Measurements from ENCODE around the gene HSFX1. TPM values are rescaled to one million over a fixed set of nuclear protein-coding genes. Genes with fewer than 3 reads are reported as not detected.
A peak's percentile ranks its signal among the peaks of the same experiment; 100 is the strongest.
"Not testable (repeated sequence)": the region's sequence is repeated elsewhere in the genome, so short reads cannot be mapped to it uniquely, and the experiment has no call there.

The HSFX1 gene
- total and polyA plus RNA-seq, 10 donors: 0.21 to 6.5 (median 3.1) TPM

- Histone ChIP-seq H3K4me1 (no peaks in the 10 kb centered on the region), H3K27ac (no peak overlapping the region), H3K9me3 (no peaks in the 10 kb centered on the region), H3K4me3 (no peak overlapping the region), H3K36me3 (no peaks in the 10 kb centered on the region), H3K27me3 (replicated peaks in 1 of 7) (no peaks in the 10 kb centered on the region)
- intact Hi-C loops (cut with DNase I; ENCODE audit: low total_unique reads): no loop called here
- peak; percentile 59 for DNase-seq
- no peak for TF ChIP-seq POLR2A (IDR thresholded peaks at IDR 0.05)
- TF ChIP-seq CTCF (IDR thresholded peaks at IDR 0.05 in 8 of 11, conservative IDR thresholded peaks at IDR 0.05 in 3 of 11): no peak
- TF ChIP-seq POLR2AphosphoS5 (IDR thresholded peaks at IDR 0.05): no peak
- WGBS, 5 donors: 91 to 96% (median 92%) methylated on average over 10 to 18 of the region's 18 CpGs
Observed at GRCh38 chrX:149758068-149758714, 15.7 kb upstream of the HSFX1 start.

- 89 to 97% (median 93%) methylated on average over 6 to 16 of the region's 17 CpGs; no CpG with 5 or more reads in 1 of the 5 donors for WGBS, 5 donors
- H3K36me3 ChIP-seq; H3K4me1 ChIP-seq; H3K9me3 ChIP-seq; DNase-seq; H3K27me3 ChIP-seq (replicated peaks in 1 of 7); intact Hi-C loops (cut with DNase I; ENCODE audit: low total_unique reads); H3K27ac ChIP-seq; H3K4me3 ChIP-seq: not testable (repeated sequence)
Observed at GRCh38 chrX:149758715-149759078, 15.2 kb upstream of the HSFX1 start.

GRCh38 chrX:149759824-149760223 lies 14.0 kb upstream of the HSFX1 start:
- intact Hi-C loops (cut with DNase I; ENCODE audit: low total_unique reads): no loop called here
- Histone ChIP-seq H3K4me1 (no peaks in the 10 kb centered on the region), H3K27me3 (replicated peaks in 1 of 7) (no peaks in the 10 kb centered on the region), H3K9me3 (no peaks in the 10 kb centered on the region), H3K27ac (no peak overlapping the region), H3K4me3 (no peak overlapping the region), H3K36me3 (no peaks in the 10 kb centered on the region)
- DNase-seq: peak; percentile 54
- no peak for TF ChIP-seq CTCF (IDR thresholded peaks at IDR 0.05 in 8 of 11, conservative IDR thresholded peaks at IDR 0.05 in 3 of 11)
- no peak for TF ChIP-seq POLR2A (IDR thresholded peaks at IDR 0.05)
- no peak for TF ChIP-seq POLR2AphosphoS5 (IDR thresholded peaks at IDR 0.05)
- WGBS, 5 donors: 78 to 90% (median 85%) methylated on average over 4 to 7 of the region's 7 CpGs

GRCh38 chrX:149760965-149761364 lies 12.9 kb upstream of the HSFX1 start:
- intact Hi-C loops (cut with DNase I; ENCODE audit: low total_unique reads): no loop called here

GRCh38 chrX:149761858-149762674 lies 11.8 kb upstream of the HSFX1 start:
- 80 to 93% (median 88%) methylated on average over 2 to 22 of the region's 22 CpGs for WGBS, 5 donors
- DNase-seq: peak; percentile 54
- H3K4me3 ChIP-seq; H3K9me3 ChIP-seq; H3K4me1 ChIP-seq; intact Hi-C loops (cut with DNase I; ENCODE audit: low total_unique reads); H3K27ac ChIP-seq; H3K27me3 ChIP-seq (replicated peaks in 1 of 7); H3K36me3 ChIP-seq: not testable (repeated sequence)

More at GRCh38 chrX:149760965-149761364, 12.9 kb upstream of the HSFX1 start:
- Histone ChIP-seq H3K4me3 (no peak overlapping the region), H3K4me1 (no peaks in the 10 kb centered on the region), H3K27ac (no peak overlapping the region), H3K9me3 (no peaks in the 10 kb centered on the region), H3K27me3 (replicated peaks in 1 of 7) (no peaks in the 10 kb centered on the region), H3K36me3 (no peaks in the 10 kb centered on the region)
- 82 to 92% (median 88%) methylated on average over 3 of the region's 3 CpGs; no CpG with 5 or more reads in 1 of the 5 donors for WGBS, 5 donors
- TF ChIP-seq POLR2AphosphoS5 (IDR thresholded peaks at IDR 0.05) (no peak), CTCF (IDR thresholded peaks at IDR 0.05 in 8 of 11, conservative IDR thresholded peaks at IDR 0.05 in 3 of 11) (no peak)
- DNase-seq: peak; percentile 44
